Kidney epithelial cell (primary cell): ENCODE measurements around the gene DCN. TPM values are rescaled to one million over a fixed set of nuclear protein-coding genes. Genes with fewer than 3 reads are reported as not detected.

Experiments used
- DNase-seq: peaks from one replicate; pipeline ENCODE4 v3.0.0-alpha.2; 2010; ENCODE audit warnings: low read depth
- H3K27me3 ChIP-seq: 2 replicates; pipeline ENCODE4 v1.6.0; 2011; ENCODE audit warnings: low read length; ENCODE audit not compliant: control insufficient read depth, insufficient read depth
- H3K36me3 ChIP-seq: 2 replicates; pipeline ENCODE4 v1.5.1; 2011; ENCODE audit warnings: low read length; ENCODE audit not compliant: control insufficient read depth, insufficient read depth
- H3K4me3 ChIP-seq: 2 replicates; pipeline ENCODE4 v1.5.1; 2011; ENCODE audit warnings: low read depth, mild to moderate bottlenecking, control low read depth, low read length
- total RNA-seq: library from RNA; depleted of rRNA; stranded (reverse); fragments of >200 nt; gene quantifications from 2 replicates; pipeline ENCODE4 v1.2.3, GENCODE V29; 2015
- TF ChIP-seq, protein P1 (sequence below): IDR thresholded peaks from 2 replicates; pipeline ENCODE4 v1.5.1; 2011; ENCODE audit warnings: mild to moderate bottlenecking, moderate library complexity, low read length, control low read depth, inconsistent platforms; ENCODE audit not compliant: insufficient read depth, poor library complexity, severe bottlenecking

DCN gene
- total RNA-seq, 1 donor from 2014 or later, result 3.1 TPM

DNA sequence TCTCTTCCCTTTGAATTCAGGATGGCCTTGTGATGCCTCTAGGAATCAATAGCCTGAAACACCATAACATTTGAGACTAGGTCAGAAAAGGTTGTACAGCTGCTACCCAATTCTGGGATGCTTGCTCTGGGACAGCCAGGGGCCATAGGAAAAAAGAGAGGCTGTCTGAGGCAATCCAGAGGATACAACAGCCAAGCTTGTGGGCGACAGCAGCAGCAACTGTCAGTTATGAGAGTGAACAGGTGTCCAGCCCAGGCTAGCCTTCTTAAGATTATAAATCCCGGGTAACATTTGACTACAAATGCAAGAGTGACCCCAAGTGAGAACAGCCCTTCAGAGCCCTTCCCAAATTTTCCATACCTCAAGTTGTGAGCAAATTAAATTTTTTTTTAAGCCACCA lies 11.1 kb downstream of the DCN start:
- TF ChIP-seq, protein P1, sequence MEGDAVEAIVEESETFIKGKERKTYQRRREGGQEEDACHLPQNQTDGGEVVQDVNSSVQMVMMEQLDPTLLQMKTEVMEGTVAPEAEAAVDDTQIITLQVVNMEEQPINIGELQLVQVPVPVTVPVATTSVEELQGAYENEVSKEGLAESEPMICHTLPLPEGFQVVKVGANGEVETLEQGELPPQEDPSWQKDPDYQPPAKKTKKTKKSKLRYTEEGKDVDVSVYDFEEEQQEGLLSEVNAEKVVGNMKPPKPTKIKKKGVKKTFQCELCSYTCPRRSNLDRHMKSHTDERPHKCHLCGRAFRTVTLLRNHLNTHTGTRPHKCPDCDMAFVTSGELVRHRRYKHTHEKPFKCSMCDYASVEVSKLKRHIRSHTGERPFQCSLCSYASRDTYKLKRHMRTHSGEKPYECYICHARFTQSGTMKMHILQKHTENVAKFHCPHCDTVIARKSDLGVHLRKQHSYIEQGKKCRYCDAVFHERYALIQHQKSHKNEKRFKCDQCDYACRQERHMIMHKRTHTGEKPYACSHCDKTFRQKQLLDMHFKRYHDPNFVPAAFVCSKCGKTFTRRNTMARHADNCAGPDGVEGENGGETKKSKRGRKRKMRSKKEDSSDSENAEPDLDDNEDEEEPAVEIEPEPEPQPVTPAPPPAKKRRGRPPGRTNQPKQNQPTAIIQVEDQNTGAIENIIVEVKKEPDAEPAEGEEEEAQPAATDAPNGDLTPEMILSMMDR, result no peak
- no peak for DNase-seq

DNA sequence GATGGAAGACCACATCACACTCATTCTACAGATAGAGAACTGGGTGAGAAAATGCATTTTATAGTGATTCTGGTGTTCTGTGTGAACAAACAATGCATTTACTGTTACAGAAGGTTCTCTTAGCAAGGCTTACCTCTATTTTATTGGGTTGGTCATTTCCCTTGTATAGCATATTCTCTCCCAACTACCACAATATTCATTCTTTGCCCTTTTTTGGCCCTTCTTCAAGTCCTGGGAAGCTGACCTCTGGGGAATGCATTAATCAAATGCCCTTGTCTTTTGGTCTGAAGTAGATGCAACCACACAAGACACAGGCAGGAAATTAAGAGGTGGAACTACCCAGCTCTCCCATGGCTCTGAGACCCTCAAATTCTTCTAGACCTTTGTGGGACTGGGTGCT lies 19.5 kb downstream of the DCN start:
- DNase-seq, result no peak
- H3K36me3 ChIP-seq, result no peaks in the 10 kb centered on the region
- TF ChIP-seq, protein P1, result no peak
- no peaks in the 10 kb centered on the region for H3K27me3 ChIP-seq
- no peak overlapping the region for H3K4me3 ChIP-seq

More for the DNA sequence above, 11.1 kb downstream of the DCN start:
- Histone ChIP-seq H3K27me3 (no peaks in the 10 kb centered on the region), H3K36me3 (no peaks in the 10 kb centered on the region), H3K4me3 (no peak overlapping the region)

DNA sequence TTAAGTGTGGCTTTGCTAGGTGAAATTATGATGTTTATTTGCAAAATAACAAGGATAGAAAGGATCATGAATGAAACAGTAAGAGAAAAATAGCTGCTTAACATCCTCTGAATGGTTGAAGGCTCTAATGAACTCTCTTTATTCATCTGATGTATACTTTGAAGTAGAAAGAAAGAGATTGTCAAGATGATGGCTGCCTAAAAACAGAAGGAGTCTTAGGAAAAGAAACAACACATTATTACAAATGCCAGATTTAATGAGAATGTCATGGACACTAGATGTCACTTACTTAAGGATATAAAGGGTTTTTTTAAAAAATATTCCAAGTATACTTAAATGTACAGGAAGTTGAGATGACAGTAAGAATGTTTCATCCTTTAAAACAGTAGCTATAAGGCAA lies 21.6 kb downstream of the DCN start:
- no peak for DNase-seq
- Histone ChIP-seq H3K27me3 (no peaks in the 10 kb centered on the region), H3K4me3 (no peak overlapping the region), H3K36me3 (no peaks in the 10 kb centered on the region)
- TF ChIP-seq, protein P1, result no peak

DNA sequence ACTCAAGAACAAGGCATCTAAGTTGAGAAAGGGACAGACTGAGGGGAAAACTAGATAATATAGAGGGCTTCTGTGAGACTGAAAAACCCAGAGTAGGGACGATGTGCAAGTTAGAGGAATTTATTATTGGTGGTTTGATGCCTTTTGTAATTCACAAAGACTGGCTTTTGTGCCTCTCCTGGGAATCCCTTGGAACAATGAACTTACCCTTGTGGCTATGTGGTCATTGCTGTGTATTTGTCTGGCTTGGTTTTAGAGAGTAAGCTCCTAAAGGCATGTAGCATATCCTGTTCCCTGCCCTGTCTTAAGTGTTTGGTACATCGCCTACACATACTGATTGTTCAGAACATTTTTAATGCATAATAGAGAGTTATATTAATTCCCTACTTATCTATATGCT lies 26.6 kb downstream of the DCN start:
- Histone ChIP-seq H3K27me3 (no peaks in the 10 kb centered on the region), H3K4me3 (no peak overlapping the region), H3K36me3 (no peaks in the 10 kb centered on the region)
- no peak for DNase-seq
- TF ChIP-seq, protein P1, result no peak

DNA sequence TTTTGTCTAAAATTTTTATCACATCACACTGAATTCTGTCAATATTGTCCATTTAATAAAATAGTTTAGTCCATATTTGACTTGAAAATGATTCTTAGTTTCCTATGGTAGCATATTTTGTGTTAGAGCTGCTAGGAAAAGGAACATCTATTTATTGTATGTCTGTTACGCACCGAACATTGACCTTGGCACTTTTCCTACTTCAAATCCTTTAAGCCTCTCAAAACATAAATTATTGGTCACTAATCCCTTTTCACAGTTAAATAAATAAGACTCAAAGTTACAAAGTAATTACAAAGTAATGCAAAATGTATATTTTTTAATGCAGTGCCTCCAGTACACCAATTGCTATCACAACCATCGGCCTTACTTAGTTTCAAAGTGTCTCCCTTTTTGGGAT lies 28.5 kb downstream of the DCN start:
- no peaks in the 10 kb centered on the region for H3K36me3 ChIP-seq
- H3K4me3 ChIP-seq, result no peak overlapping the region
- no peaks in the 10 kb centered on the region for H3K27me3 ChIP-seq

DNA sequence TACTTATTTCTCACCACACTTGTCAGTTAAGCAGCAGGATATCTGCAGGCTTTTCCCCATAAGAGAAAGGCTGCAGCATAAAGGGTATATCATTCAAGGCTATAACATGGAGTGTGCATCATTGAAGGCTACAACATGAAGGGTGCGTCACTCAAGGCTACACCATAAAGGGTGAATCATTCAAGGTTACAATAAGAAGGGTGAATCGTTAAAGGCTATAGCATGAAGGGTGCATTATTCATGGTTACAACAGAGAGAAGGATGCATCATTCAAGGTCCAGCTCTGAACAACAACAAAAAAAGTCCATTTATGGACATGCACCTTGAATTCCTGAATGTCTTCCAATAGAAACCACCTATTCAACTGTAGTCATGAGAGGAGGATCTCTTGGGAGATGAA lies 38.6 kb downstream of the DCN start:
- DNase-seq, result no peak
- Histone ChIP-seq H3K36me3 (no peaks in the 10 kb centered on the region), H3K4me3 (no peak overlapping the region), H3K27me3 (no peaks in the 10 kb centered on the region)
- TF ChIP-seq, protein P1, result no peak

More for the DNA sequence above, 28.5 kb downstream of the DCN start:
- TF ChIP-seq, protein P1, result no peak
- no peak for DNase-seq
